Renal cortex interstitium (tissue), 11 donors: ENCODE results near the gene GTPBP2. TPM values are rescaled to one million over a fixed set of nuclear protein-coding genes. Genes with fewer than 3 reads are reported as not detected.
A peak's percentile ranks its signal among the peaks of the same experiment; 100 is the strongest.
"Not testable (repeated sequence)": the region's sequence is repeated elsewhere in the genome, so short reads cannot be mapped to it uniquely, and the experiment has no call there.

Experiments used
- DNase-seq, 11 donors: peaks; one replicate each; pipeline ENCODE4 v3.0.0-alpha.2; 2013; ENCODE audit warnings: low read depth in 9 of 11, low spot score in 4 of 11; ENCODE audit errors: extremely low read depth in 1 of 11
- polyA plus RNA-seq, 3 donors: library from polyadenylated mRNA; unstranded; fragments of 120-200 nt; gene quantifications; one replicate each; pipeline ENCODE4 v1.2.1, GENCODE V29; 2013; ENCODE audit not compliant: insufficient read length in 3 of 3

Gene GTPBP2
- polyA plus RNA-seq, 3 donors: 50.0 to 62.0 (median 51.9) TPM

GRCh38 chr6:43667245-43668150 is 38.4 kb upstream of the GTPBP2 start:
- DNase-seq: peak in 8 of 11 donors; percentile 74 to 86 (median 82)

GRCh38 chr6:43666196-43666920 is 37.3 kb upstream of the GTPBP2 start:
- DNase-seq: no peak

- DNase-seq: no peak
Observed at GRCh38 chr6:43665376-43665775, 36.3 kb upstream of the GTPBP2 start.

GRCh38 chr6:43662948-43663347 is 33.9 kb upstream of the GTPBP2 start:
- not testable (repeated sequence) for DNase-seq

GRCh38 chr6:43658161-43658560 is 29.1 kb upstream of the GTPBP2 start:
- no peak for DNase-seq

GRCh38 chr6:43657221-43657802 is 28.2 kb upstream of the GTPBP2 start:
- DNase-seq: no peak

GRCh38 chr6:43652822-43653221 is 23.8 kb upstream of the GTPBP2 start:
- DNase-seq: not testable (repeated sequence)

- DNase-seq: no peak
Observed at GRCh38 chr6:43648248-43648647, 19.2 kb upstream of the GTPBP2 start.

GRCh38 chr6:43647613-43648012 is 18.5 kb upstream of the GTPBP2 start:
- DNase-seq: no peak

- no peak for DNase-seq
Observed at GRCh38 chr6:43645613-43645964, 16.5 kb upstream of the GTPBP2 start.

- DNase-seq: peak in 4 of 11 donors; percentile 45 to 74 (median 62)
Observed at GRCh38 chr6:43644940-43645612, 16.0 kb upstream of the GTPBP2 start, which contains the start of gene RSPH9. Gene RSPH9 (plus strand): TSS chr6:43645036. CDS start chr6:43645099, 63 bp downstream.

- DNase-seq: no peak
Observed at GRCh38 chr6:43639984-43640800, 11.1 kb upstream of the GTPBP2 start.

- DNase-seq: no peak
Observed at GRCh38 chr6:43636308-43636659, 7.2 kb upstream of the GTPBP2 start.

GRCh38 chr6:43635387-43636307 is 6.6 kb upstream of the GTPBP2 start, which contains the start of gene MAD2L1BP:
Gene MAD2L1BP (plus strand): TSS chr6:43635840. CDS start chr6:43635876, 36 bp downstream.
- peak in 8 of 11 donors; percentile 66 to 82 (median 76) for DNase-seq

- DNase-seq: no peak
Observed at GRCh38 chr6:43634702-43635303, 5.7 kb upstream of the GTPBP2 start.

GRCh38 chr6:43633002-43633401 is 3.9 kb upstream of the GTPBP2 start:
- not testable (repeated sequence) for DNase-seq
